Measurements from ENCODE around the gene SDHA.
"Not testable (repeated sequence)": the region's sequence is repeated elsewhere in the genome, so short reads cannot be mapped to it uniquely, and the experiment has no call there.

SDHA gene

GRCh38 chr5:243683-244367 is 25.7 kb downstream of the SDHA start:
- DNase-seq, result not testable (repeated sequence)

GRCh38 chr5:245717-246116 is 27.6 kb downstream of the SDHA start:
- DNase-seq, result not testable (repeated sequence)

GRCh38 chr5:250396-250795 is 32.3 kb downstream of the SDHA start:
- not testable (repeated sequence) for DNase-seq

GRCh38 chr5:251016-251415 is 32.9 kb downstream of the SDHA start:
- not testable (repeated sequence) for DNase-seq

- DNase-seq, result not testable (repeated sequence)
Measured at GRCh38 chr5:251538-251937, 33.4 kb downstream of the SDHA start.

GRCh38 chr5:251975-252374 is 33.9 kb downstream of the SDHA start:
- DNase-seq, result not testable (repeated sequence)

GRCh38 chr5:252546-252945 is 34.4 kb downstream of the SDHA start:
- no peak for DNase-seq
- TF ChIP-seq GATA1 (IDR thresholded peaks at IDR 0.05; ENCODE audit: low read depth, low read length) (no peak), POLR2A (IDR thresholded peaks at IDR 0.05; ENCODE audit: low read length) (no peak)

GRCh38 chr5:254322-254721 is 36.2 kb downstream of the SDHA start:
- not testable (repeated sequence) for DNase-seq

- DNase-seq, result not testable (repeated sequence)
Measured at GRCh38 chr5:255116-255515, 37.0 kb downstream of the SDHA start.

- not testable (repeated sequence) for DNase-seq
Measured at GRCh38 chr5:256347-256746, 38.2 kb downstream of the SDHA start.

- no peak for DNase-seq
- TF ChIP-seq GATA1 (IDR thresholded peaks at IDR 0.05; ENCODE audit: low read depth, low read length), result no peak
- no peak for TF ChIP-seq POLR2A (IDR thresholded peaks at IDR 0.05; ENCODE audit: low read length)
Measured at GRCh38 chr5:257148-257547, 39.0 kb downstream of the SDHA start.

GRCh38 chr5:263275-263974 is 45.3 kb downstream of the SDHA start:
- not testable (repeated sequence) for DNase-seq

- TF ChIP-seq GATA1 (IDR thresholded peaks at IDR 0.05; ENCODE audit: low read depth, low read length) (no peak), POLR2A (IDR thresholded peaks at IDR 0.05; ENCODE audit: low read length) (no peak)
- DNase-seq, result no peak
Measured at GRCh38 chr5:264338-264737, 46.2 kb downstream of the SDHA start.

- not testable (repeated sequence) for DNase-seq
Measured at GRCh38 chr5:266311-267026, 48.3 kb downstream of the SDHA start.

- no peak for TF ChIP-seq POLR2A (IDR thresholded peaks at IDR 0.05; ENCODE audit: low read length)
- no peak for TF ChIP-seq GATA1 (IDR thresholded peaks at IDR 0.05; ENCODE audit: low read depth, low read length)
- no peak for DNase-seq
Measured at GRCh38 chr5:267716-268115, 49.6 kb downstream of the SDHA start.

GRCh38 chr5:270340-270739 is 52.2 kb downstream of the SDHA start:
- TF ChIP-seq GATA1 (IDR thresholded peaks at IDR 0.05; ENCODE audit: low read depth, low read length), result no peak
- no peak for TF ChIP-seq POLR2A (IDR thresholded peaks at IDR 0.05; ENCODE audit: low read length)
- DNase-seq, result no peak
